K562 (cell line): Measurements from ENCODE around the gene ENTREP3. TPM values are rescaled to one million over a fixed set of nuclear protein-coding genes. Genes with fewer than 3 reads are reported as not detected.

ENCODE experiments used
- CHD1 ChIP-seq: fragments of 200-600 bp; sonication (generic); IDR thresholded peaks from one replicate; pipeline ENCODE4 v1.6.1; 2012; ENCODE audit warnings: mild to moderate bottlenecking, moderate library complexity, low read length, inconsistent platforms
- MTA3 ChIP-seq: fragments of 450-650 bp; formaldehyde crosslinking; IDR thresholded peaks from 2 replicates; pipeline ENCODE4 v1.6.1; 2017; ENCODE audit warnings: mild to moderate bottlenecking, borderline replicate concordance
- RBM22 ChIP-seq: fragments of 200-400 bp; formaldehyde crosslinking; IDR thresholded peaks from 2 replicates; pipeline ENCODE4 v1.6.1; 2018; ENCODE audit warnings: low read length, low read depth; ENCODE audit not compliant: poor library complexity, severe bottlenecking
- RBM34 ChIP-seq: fragments of 200-400 bp; formaldehyde crosslinking; IDR thresholded peaks from 2 replicates; pipeline ENCODE4 v1.6.1; 2018; ENCODE audit warnings: low read length, borderline replicate concordance; ENCODE audit not compliant: insufficient read depth
- XRCC5 ChIP-seq: fragments of 200-400 bp; formaldehyde crosslinking; IDR thresholded peaks from 2 replicates; pipeline ENCODE4 v1.6.1; 2017; ENCODE audit warnings: low read depth, mild to moderate bottlenecking, low read length
- ZNF318 ChIP-seq, 2 experiments: fragments of 450-650 bp; IDR thresholded peaks; 2 replicates each; pipeline ENCODE4 v1.6.1; 2016; ENCODE audit warnings: mild to moderate bottlenecking in 2 of 2, borderline replicate concordance in 1 of 2, low read depth in 1 of 2, moderate library complexity in 1 of 2
- polyA plus RNA-seq, 8 experiments: library from polyadenylated mRNA; depleted of rRNA in 4 of 8; stranded (reverse) in 5 of 8; unstranded in 3 of 8; fragments of >200 nt; fragmentation: Nextera tagmentation in 2 of 8; fragmentation: Illumina TruSeq in 1 of 8; extraction: Ambion mirVana in 2 of 8; extraction: Trizol in 1 of 8; gene quantifications; 2 replicates each; pipeline versions ENCODE4 v1.2.1 to v1.2.3, GENCODE V29; 2011 to 2014; ENCODE audit warnings: inconsistent platforms in 1 of 8, missing spikeins in 1 of 8
- total RNA-seq, 7 experiments: library from RNA; depleted of rRNA in 6 of 7; stranded (reverse); fragments of >200 nt in 6 of 7; fragmentation: Illumina TruSeq in 2 of 7; extraction: Trizol in 2 of 7; gene quantifications; 2 replicates each; pipeline versions ENCODE4 v1.2.1 to v1.2.3, GENCODE V29; 2011 to 2021; ENCODE audit warnings: low replicate concordance in 1 of 7

The ENTREP3 gene
- total and polyA plus RNA-seq, 9 of the 15 experiments (the other 6 are each of a cell fraction or from before 2014, with no cell fraction given): 1.9 to 41.8 (median 5.9) TPM

- TF ChIP-seq ZNF318 (IDR thresholded peaks at IDR 0.05; ENCODE audit: borderline replicate concordance in 1 of 2, low read depth in 1 of 2): no peak
- 0 out of 2 replicates have a peak, but pooled peaks have one; percentile 11 for TF ChIP-seq RBM34
- 0 out of 2 replicates have a peak, but pooled peaks have one; percentile 2 for TF ChIP-seq XRCC5
- TF ChIP-seq MTA3: 0 out of 2 replicates have a peak, but pooled peaks have one; percentile 3
- peak; percentile 63 for TF ChIP-seq CHD1
- TF ChIP-seq RBM22: peak; percentile 8
- TF ChIP-seq, all 486 proteins: peak for 9
Observed at GRCh38 chr1:155254714-155255242, 505 bp downstream of the ENTREP3 start (continued).
